GM19455 (cell line): ENCODE measurements around the gene RAB9A.

ENCODE experiments used
- ATAC-seq: cut with Tn5 transposase; IDR thresholded peaks from one replicate; pipeline ENCODE4 v1.9.1; 2021; ENCODE audit not compliant: unreplicated experiment

Gene RAB9A

GRCh38 chrX:13742397-13743176, 53.7 kb downstream of the RAB9A start:
- ATAC-seq = peak; percentile 91

GRCh38 chrX:13747836-13748235, 58.9 kb downstream of the RAB9A start:
- ATAC-seq = no peak

- no peak for ATAC-seq
Observed at GRCh38 chrX:13748486-13748885, 59.6 kb downstream of the RAB9A start.

- ATAC-seq = no peak
Observed at GRCh38 chrX:13750204-13750603, 61.3 kb downstream of the RAB9A start.

GRCh38 chrX:13750812-13751211, 61.9 kb downstream of the RAB9A start:
- ATAC-seq = no peak

GRCh38 chrX:13752141-13752540, 63.2 kb downstream of the RAB9A start:
- no peak for ATAC-seq

- ATAC-seq = no peak
Observed at GRCh38 chrX:13752646-13753045, 63.7 kb downstream of the RAB9A start.

- ATAC-seq = no peak
Observed at GRCh38 chrX:13754765-13755164, 65.8 kb downstream of the RAB9A start.

- ATAC-seq = no peak
Observed at GRCh38 chrX:13755254-13755653, 66.3 kb downstream of the RAB9A start.

GRCh38 chrX:13756381-13756780, 67.5 kb downstream of the RAB9A start:
- no peak for ATAC-seq

GRCh38 chrX:13759152-13759718, 70.3 kb downstream of the RAB9A start:
- peak; percentile 75 for ATAC-seq
